ENCODE data around the gene ACE2. TPM values are rescaled to one million over a fixed set of nuclear protein-coding genes. Genes with fewer than 3 reads are reported as not detected.

ACE2 gene
- total RNA-seq, 1 donor from 2014 or later: 2.6 TPM

GRCh38 chrX:15566244-15566643 is 34.5 kb downstream of the ACE2 start:
- Histone ChIP-seq H3K9me3 (no peaks in the 10 kb centered on the region), H3K4me1 (no peaks in the 10 kb centered on the region), H3K36me3 (no peaks in the 10 kb centered on the region), H3K4me3 (no peak overlapping the region), H3K27me3 (ENCODE audit: low read depth) (no peaks in the 10 kb centered on the region), H3K27ac (no peak overlapping the region)
- ATAC-seq: no peak
- TF ChIP-seq CTCF (IDR thresholded peaks at IDR 0.05): no peak
- DNase-seq: no peak
- intact Hi-C loops (cut with DNase I): loop anchor here (10.0 kb wide), 1 partner anchor 71 kb away; the partner anchor contains the start of gene PIR

GRCh38 chrX:15564981-15565579 is 35.7 kb downstream of the ACE2 start:
- TF ChIP-seq CTCF (IDR thresholded peaks at IDR 0.05): peak; percentile 56
- peak; percentile 91 for ATAC-seq
- Histone ChIP-seq H3K9me3 (no peaks in the 10 kb centered on the region), H3K27me3 (ENCODE audit: low read depth) (no peaks in the 10 kb centered on the region), H3K27ac (no peak overlapping the region), H3K36me3 (no peaks in the 10 kb centered on the region), H3K4me3 (no peak overlapping the region), H3K4me1 (no peaks in the 10 kb centered on the region)
- peak; percentile 73 for DNase-seq
- intact Hi-C loops (cut with DNase I): loop anchor here (10.0 kb wide), 1 partner anchor 70 kb away; the partner anchor contains the start of gene PIR

- no peak overlapping the region for H3K4me3 ChIP-seq
- ATAC-seq (no peak), DNase-seq (no peak)
- intact Hi-C loops (cut with DNase I): loop anchor here (10.0 kb wide), 1 partner anchor 68 kb away; the partner anchor contains the start of gene PIR
- H3K4me1 ChIP-seq: no peaks in the 10 kb centered on the region
- H3K9me3 ChIP-seq: no peaks in the 10 kb centered on the region
- no peak for TF ChIP-seq CTCF (IDR thresholded peaks at IDR 0.05)
- H3K27me3 ChIP-seq (ENCODE audit: low read depth): no peaks in the 10 kb centered on the region
- no peaks in the 10 kb centered on the region for H3K36me3 ChIP-seq
- H3K27ac ChIP-seq: no peak overlapping the region
These were observed 37.7 kb downstream of the ACE2 start for GRCh38 chrX:15563056-15563455.

- Histone ChIP-seq H3K27ac (no peak overlapping the region), H3K36me3 (no peaks in the 10 kb centered on the region), H3K4me1 (no peaks in the 10 kb centered on the region), H3K9me3 (no peaks in the 10 kb centered on the region), H3K27me3 (ENCODE audit: low read depth) (no peaks in the 10 kb centered on the region), H3K4me3 (no peak overlapping the region)
- no peak for TF ChIP-seq CTCF (IDR thresholded peaks at IDR 0.05)
- DNase-seq (no peak), ATAC-seq (no peak)
- intact Hi-C loops (cut with DNase I): loop anchor here (10.0 kb wide), 1 partner anchor 66 kb away; the partner anchor contains the start of gene PIR
These were observed 39.8 kb downstream of the ACE2 start for GRCh38 chrX:15560924-15561323.

GRCh38 chrX:15559227-15559626 is 41.5 kb downstream of the ACE2 start:
- no peak overlapping the region for H3K27ac ChIP-seq
- H3K4me1 ChIP-seq: no peaks in the 10 kb centered on the region
- ATAC-seq: no peak
- H3K27me3 ChIP-seq (ENCODE audit: low read depth): no peaks in the 10 kb centered on the region
- no peak overlapping the region for H3K4me3 ChIP-seq
- H3K36me3 ChIP-seq: no peaks in the 10 kb centered on the region
- DNase-seq: no peak
- intact Hi-C loops (cut with DNase I): no loop called here
- no peaks in the 10 kb centered on the region for H3K9me3 ChIP-seq
- no peak for TF ChIP-seq CTCF (IDR thresholded peaks at IDR 0.05)

All from lower lobe of right lung (tissue), 2 donors.